HUES6 (cell line): ENCODE results near the gene CNDP2.

Source experiments
- H3K27ac ChIP-seq: 2 replicates; pipeline ENCODE4 v1.7.0; 2013; ENCODE audit warnings: low read depth, mild to moderate bottlenecking, low read length, inconsistent platforms
- H3K27me3 ChIP-seq: 2 replicates; pipeline ENCODE4 v1.6.1; 2013; ENCODE audit warnings: low read length; ENCODE audit not compliant: control insufficient read depth, insufficient read depth
- H3K36me3 ChIP-seq: 2 replicates; pipeline ENCODE4 v1.6.1; 2013; ENCODE audit warnings: low read length; ENCODE audit not compliant: control insufficient read depth, insufficient read depth
- H3K4me1 ChIP-seq: 2 replicates; pipeline ENCODE4 v1.6.1; 2013; ENCODE audit warnings: low read length; ENCODE audit not compliant: control insufficient read depth, insufficient read depth
- H3K4me3 ChIP-seq: 2 replicates; pipeline ENCODE4 v1.5.1; 2013; ENCODE audit warnings: low read depth, low read length
- H3K9ac ChIP-seq: one replicate; pipeline ENCODE4 v1.6.1; 2013; ENCODE audit warnings: mild to moderate bottlenecking, low read length
- H3K9me3 ChIP-seq: 2 replicates; pipeline ENCODE4 v1.6.1; 2013; ENCODE audit warnings: low read depth, low read length; ENCODE audit not compliant: control insufficient read depth, insufficient read depth

Gene CNDP2

GRCh38 chr18:74473976-74474640, 22.1 kb upstream of the CNDP2 start:
- peaks cover 14% of the 10 kb centered on the region for H3K9me3 ChIP-seq
- no peak overlapping the region for H3K9ac ChIP-seq
- no peaks in the 10 kb centered on the region for H3K36me3 ChIP-seq
- no peaks in the 10 kb centered on the region for H3K27me3 ChIP-seq
- 0 out of 2 replicates have a peak, but pooled peaks cover 5% of the 10 kb centered on the region for H3K4me1 ChIP-seq
- no peak overlapping the region for H3K4me3 ChIP-seq
- H3K27ac ChIP-seq, result no peak overlapping the region

- H3K4me1 ChIP-seq, result 0 out of 2 replicates have a peak, but pooled peaks cover 5% of the 10 kb centered on the region
- no peaks in the 10 kb centered on the region for H3K36me3 ChIP-seq
- H3K27me3 ChIP-seq, result no peaks in the 10 kb centered on the region
- H3K9me3 ChIP-seq, result peaks cover 3% of the 10 kb centered on the region; the same call in 1 of the 2 replicates
- H3K4me3 ChIP-seq, result no peak overlapping the region
- no peak overlapping the region for H3K9ac ChIP-seq
- H3K27ac ChIP-seq, result no peak overlapping the region
Observed at GRCh38 chr18:74476140-74476539, 20.0 kb upstream of the CNDP2 start.

DNA sequence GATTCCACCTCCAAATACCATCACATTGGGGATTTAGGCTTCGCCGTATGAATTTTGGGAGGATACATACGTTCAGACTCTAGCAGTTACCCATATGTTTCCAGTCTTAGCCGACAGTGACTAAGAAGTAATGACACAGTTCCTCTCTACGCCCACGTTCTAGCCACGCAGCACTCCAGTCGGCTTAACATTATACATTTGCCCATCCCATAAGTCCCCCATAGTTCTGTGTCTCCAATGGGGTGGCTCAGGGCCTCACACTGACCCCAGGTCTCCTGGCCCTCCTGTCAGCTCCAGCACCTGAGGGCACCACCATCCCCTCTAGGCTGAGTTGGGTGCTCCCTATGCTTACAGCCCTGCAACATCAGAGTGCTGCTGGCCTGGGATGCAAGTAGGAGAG, 18.4 kb upstream of the CNDP2 start:
- Histone ChIP-seq H3K36me3 (no peaks in the 10 kb centered on the region), H3K27ac (no peak overlapping the region), H3K9me3 (no peaks in the 10 kb centered on the region), H3K27me3 (no peaks in the 10 kb centered on the region), H3K4me3 (no peak overlapping the region), H3K4me1 (0 out of 2 replicates have a peak, but pooled peaks cover 5% of the 10 kb centered on the region), H3K9ac (no peak overlapping the region)

DNA sequence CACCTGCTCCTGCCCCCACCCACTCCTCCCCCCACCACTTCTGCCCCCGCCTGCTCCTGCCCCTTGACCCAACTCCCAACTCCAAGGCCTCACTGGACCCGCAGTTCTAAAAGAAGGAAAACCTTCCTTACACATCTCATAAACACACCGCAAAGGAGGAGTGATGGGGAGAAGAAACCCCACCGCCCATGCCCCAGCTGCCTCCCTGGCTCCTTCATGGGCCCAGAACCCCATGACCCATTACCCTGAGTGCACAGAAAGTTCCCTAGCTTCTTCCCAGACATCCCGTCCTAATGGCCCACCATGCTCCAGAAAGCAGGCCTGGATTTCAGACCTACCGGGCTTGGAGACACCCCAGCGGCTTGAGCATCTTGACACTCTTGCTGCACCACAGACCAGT, 17.8 kb upstream of the CNDP2 start:
- Histone ChIP-seq H3K4me1 (0 out of 2 replicates have a peak, but pooled peaks cover 5% of the 10 kb centered on the region), H3K27ac (no peak overlapping the region), H3K36me3 (no peaks in the 10 kb centered on the region), H3K9ac (no peak overlapping the region), H3K9me3 (no peaks in the 10 kb centered on the region), H3K27me3 (no peaks in the 10 kb centered on the region), H3K4me3 (no peak overlapping the region)

- Histone ChIP-seq H3K4me1 (0 out of 2 replicates have a peak, but pooled peaks cover 5% of the 10 kb centered on the region), H3K4me3 (no peak overlapping the region), H3K9ac (no peak overlapping the region), H3K9me3 (no peaks in the 10 kb centered on the region), H3K36me3 (no peaks in the 10 kb centered on the region), H3K27ac (no peak overlapping the region), H3K27me3 (no peaks in the 10 kb centered on the region)
Observed at GRCh38 chr18:74478880-74479279, 17.3 kb upstream of the CNDP2 start.

DNA sequence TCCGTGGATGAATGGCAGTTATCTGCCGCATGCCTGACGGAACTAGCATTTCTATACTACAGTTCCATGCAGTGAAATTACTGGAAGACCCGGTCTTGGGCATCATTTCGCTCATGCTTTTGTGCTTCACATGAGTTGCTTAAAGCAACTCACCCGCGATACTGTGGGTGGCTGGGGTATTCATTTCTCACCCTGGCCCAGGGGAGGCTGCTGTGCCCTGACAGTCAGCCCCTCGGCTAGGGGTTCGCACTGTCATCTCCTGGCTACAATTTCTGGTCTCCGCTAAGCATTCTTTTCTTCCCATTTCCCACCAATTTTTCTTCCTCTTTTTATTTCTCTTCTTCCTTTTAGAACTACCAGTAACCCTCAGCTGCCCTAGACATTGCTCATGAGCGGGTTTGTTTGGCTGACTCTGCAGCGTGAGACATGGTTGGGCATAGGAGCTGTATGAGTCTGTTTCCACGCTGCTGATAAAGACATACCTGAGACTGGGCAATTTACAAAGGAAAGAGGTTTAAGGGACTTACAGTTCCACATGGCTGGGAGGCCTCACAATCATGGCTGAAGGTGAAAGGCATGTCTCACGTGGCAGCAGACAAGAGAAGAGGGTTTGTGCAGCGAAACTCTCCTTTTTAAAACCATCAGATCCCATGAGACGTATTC, 16.5 kb upstream of the CNDP2 start:
- Histone ChIP-seq H3K9me3 (no peaks in the 10 kb centered on the region), H3K4me1 (0 out of 2 replicates have a peak, but pooled peaks cover 5% of the 10 kb centered on the region), H3K4me3 (no peak overlapping the region), H3K27me3 (no peaks in the 10 kb centered on the region), H3K36me3 (no peaks in the 10 kb centered on the region), H3K27ac (no peak overlapping the region), H3K9ac (no peak overlapping the region)

- H3K27ac ChIP-seq, result no peak overlapping the region
Observed at GRCh38 chr18:74480149-74480651, 16.0 kb upstream of the CNDP2 start.

GRCh38 chr18:74482697-74483096, 13.5 kb upstream of the CNDP2 start:
- no peak overlapping the region for H3K9ac ChIP-seq
- no peaks in the 10 kb centered on the region for H3K4me1 ChIP-seq
- no peak overlapping the region for H3K4me3 ChIP-seq
- H3K27ac ChIP-seq, result no peak overlapping the region
- no peaks in the 10 kb centered on the region for H3K9me3 ChIP-seq
- no peaks in the 10 kb centered on the region for H3K27me3 ChIP-seq
- no peaks in the 10 kb centered on the region for H3K36me3 ChIP-seq

More at GRCh38 chr18:74480149-74480651, 16.0 kb upstream of the CNDP2 start:
- Histone ChIP-seq H3K27me3 (no peaks in the 10 kb centered on the region), H3K4me1 (0 out of 2 replicates have a peak, but pooled peaks cover 5% of the 10 kb centered on the region), H3K36me3 (no peaks in the 10 kb centered on the region), H3K9me3 (no peaks in the 10 kb centered on the region), H3K9ac (no peak overlapping the region), H3K4me3 (no peak overlapping the region)

GRCh38 chr18:74486119-74486849, 9.9 kb upstream of the CNDP2 start:
- Histone ChIP-seq H3K4me3 (no peak overlapping the region), H3K36me3 (no peaks in the 10 kb centered on the region), H3K9me3 (no peaks in the 10 kb centered on the region), H3K4me1 (no peaks in the 10 kb centered on the region), H3K9ac (no peak overlapping the region), H3K27ac (no peak overlapping the region), H3K27me3 (no peaks in the 10 kb centered on the region)

DNA sequence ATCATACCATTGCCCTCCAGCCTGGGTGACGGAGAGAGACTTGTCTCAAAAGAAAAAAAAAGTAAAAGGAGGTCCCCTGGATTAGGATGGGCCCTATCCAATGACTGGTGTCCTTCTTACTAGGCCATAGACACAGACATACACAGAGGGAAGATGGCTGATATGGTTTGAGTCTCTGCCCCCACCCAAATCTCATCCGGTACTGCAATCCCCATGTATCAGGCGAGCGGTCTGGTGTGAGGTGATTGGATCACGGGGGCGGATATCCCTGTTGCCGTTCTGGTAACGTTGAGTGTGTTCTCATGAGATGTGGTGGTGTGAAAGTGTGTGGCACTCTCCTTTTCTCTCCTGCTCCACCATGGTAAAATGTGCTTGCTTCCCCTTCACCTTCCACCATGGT, 7.8 kb upstream of the CNDP2 start:
- no peak overlapping the region for H3K4me3 ChIP-seq
- no peaks in the 10 kb centered on the region for H3K4me1 ChIP-seq
- peaks cover 5% of the 10 kb centered on the region for H3K9me3 ChIP-seq
- no peak overlapping the region for H3K27ac ChIP-seq
- H3K9ac ChIP-seq, result no peak overlapping the region
- H3K27me3 ChIP-seq, result no peaks in the 10 kb centered on the region
- H3K36me3 ChIP-seq, result no peaks in the 10 kb centered on the region

- peaks cover 5% of the 10 kb centered on the region for H3K9me3 ChIP-seq
- H3K4me1 ChIP-seq, result no peaks in the 10 kb centered on the region
- H3K27me3 ChIP-seq, result no peaks in the 10 kb centered on the region
- no peak overlapping the region for H3K4me3 ChIP-seq
- no peak overlapping the region for H3K27ac ChIP-seq
- no peak overlapping the region for H3K9ac ChIP-seq
- H3K36me3 ChIP-seq, result no peaks in the 10 kb centered on the region
Observed at GRCh38 chr18:74488864-74489263, 7.3 kb upstream of the CNDP2 start.
